ENCODE results near the gene GHRH.

GHRH gene

GRCh38 chr20:37243076-37243936, 18.3 kb downstream of the GHRH start:
- TF ChIP-seq, protein P1, sequence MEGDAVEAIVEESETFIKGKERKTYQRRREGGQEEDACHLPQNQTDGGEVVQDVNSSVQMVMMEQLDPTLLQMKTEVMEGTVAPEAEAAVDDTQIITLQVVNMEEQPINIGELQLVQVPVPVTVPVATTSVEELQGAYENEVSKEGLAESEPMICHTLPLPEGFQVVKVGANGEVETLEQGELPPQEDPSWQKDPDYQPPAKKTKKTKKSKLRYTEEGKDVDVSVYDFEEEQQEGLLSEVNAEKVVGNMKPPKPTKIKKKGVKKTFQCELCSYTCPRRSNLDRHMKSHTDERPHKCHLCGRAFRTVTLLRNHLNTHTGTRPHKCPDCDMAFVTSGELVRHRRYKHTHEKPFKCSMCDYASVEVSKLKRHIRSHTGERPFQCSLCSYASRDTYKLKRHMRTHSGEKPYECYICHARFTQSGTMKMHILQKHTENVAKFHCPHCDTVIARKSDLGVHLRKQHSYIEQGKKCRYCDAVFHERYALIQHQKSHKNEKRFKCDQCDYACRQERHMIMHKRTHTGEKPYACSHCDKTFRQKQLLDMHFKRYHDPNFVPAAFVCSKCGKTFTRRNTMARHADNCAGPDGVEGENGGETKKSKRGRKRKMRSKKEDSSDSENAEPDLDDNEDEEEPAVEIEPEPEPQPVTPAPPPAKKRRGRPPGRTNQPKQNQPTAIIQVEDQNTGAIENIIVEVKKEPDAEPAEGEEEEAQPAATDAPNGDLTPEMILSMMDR (IDR thresholded peaks at IDR 0.05; ENCODE audit: low read depth, low read length, missing control alignments), result no peak
- no peak for DNase-seq (ENCODE audit: low read depth)
- H3K4me3 ChIP-seq (ENCODE audit: low read depth, low read length), result no peak overlapping the region

- TF ChIP-seq, protein P1 (IDR thresholded peaks at IDR 0.05; ENCODE audit: low read depth, low read length, missing control alignments), result no peak
- no peak overlapping the region for H3K4me3 ChIP-seq (ENCODE audit: low read depth, low read length)
- no peak for DNase-seq (ENCODE audit: low read depth)
Observed at GRCh38 chr20:37242503-37242902, 19.1 kb downstream of the GHRH start.

- no peak overlapping the region for H3K4me3 ChIP-seq (ENCODE audit: low read depth, low read length)
- TF ChIP-seq, protein P1 (IDR thresholded peaks at IDR 0.05; ENCODE audit: low read depth, low read length, missing control alignments), result no peak
- no peak for DNase-seq (ENCODE audit: low read depth)
Observed at GRCh38 chr20:37240337-37241067, 21.1 kb downstream of the GHRH start.

DNA sequence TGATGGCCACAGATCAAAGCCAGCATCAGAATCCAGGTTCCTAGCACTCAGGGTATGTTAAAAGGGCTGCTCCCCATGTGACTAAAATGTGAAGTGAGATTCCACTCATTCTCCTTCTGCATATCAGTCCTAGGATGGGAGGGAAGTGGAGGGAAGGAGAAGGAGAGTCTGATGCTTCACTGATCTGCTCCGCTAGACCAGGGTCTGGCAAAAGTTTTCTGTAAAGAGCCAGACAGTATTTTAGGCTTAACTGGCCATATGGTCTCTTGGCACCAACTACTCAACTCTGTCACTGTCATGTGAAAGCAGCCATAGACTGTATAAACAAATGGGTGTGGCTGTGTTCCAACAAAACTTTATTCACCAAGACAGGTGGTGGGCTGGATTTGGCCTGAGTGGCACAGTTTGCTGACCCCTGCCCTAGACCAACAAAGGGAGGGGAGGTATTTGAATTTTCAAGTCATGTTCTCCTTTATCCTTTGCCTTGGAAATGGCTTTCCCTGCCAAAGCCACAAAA, 22.6 kb downstream of the GHRH start:
- DNase-seq (ENCODE audit: low read depth), result no peak
- H3K4me3 ChIP-seq (ENCODE audit: low read depth, low read length), result no peak overlapping the region
- TF ChIP-seq, protein P1 (IDR thresholded peaks at IDR 0.05; ENCODE audit: low read depth, low read length, missing control alignments), result no peak

GRCh38 chr20:37238426-37238825, 23.2 kb downstream of the GHRH start:
- no peak overlapping the region for H3K4me3 ChIP-seq (ENCODE audit: low read depth, low read length)
- TF ChIP-seq, protein P1 (IDR thresholded peaks at IDR 0.05; ENCODE audit: low read depth, low read length, missing control alignments), result no peak
- no peak for DNase-seq (ENCODE audit: low read depth)

DNA sequence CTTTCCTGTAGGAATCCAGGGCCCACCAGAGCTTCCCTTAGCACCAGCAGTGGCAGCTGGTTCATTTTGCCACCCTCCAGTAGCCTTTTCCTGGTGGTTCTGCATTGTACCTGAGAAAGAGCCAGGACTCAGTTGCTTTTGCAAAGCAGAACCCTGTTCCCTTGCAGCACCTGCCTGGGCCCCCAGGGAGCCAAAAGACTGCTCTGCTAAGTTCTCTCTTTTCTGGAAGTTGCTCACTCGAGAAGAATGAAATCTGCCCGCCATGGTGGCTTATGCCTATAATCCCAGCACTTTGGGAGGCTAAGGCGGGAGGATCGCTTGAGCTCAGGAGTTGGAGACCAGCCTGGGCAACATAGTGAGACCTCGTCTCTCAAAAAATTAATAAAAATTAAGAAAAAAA, 24.0 kb downstream of the GHRH start:
- TF ChIP-seq, protein P1 (IDR thresholded peaks at IDR 0.05; ENCODE audit: low read depth, low read length, missing control alignments), result no peak
- H3K4me3 ChIP-seq (ENCODE audit: low read depth, low read length), result no peak overlapping the region
- DNase-seq (ENCODE audit: low read depth), result no peak

Data from GM12864 (cell line).